Stimulated activated CD8-positive, alpha-beta memory T cell treated with anti-CD3 and anti-CD28 coated beads, Interleukin-4, amount 100 ng/mL, for 1 hour (primary cell): ENCODE results near the gene FCN1.

Experiments used
- DNase-seq, 2 donors: peaks; one replicate each; pipeline ENCODE4 v3.0.0-alpha.2; 2020; ENCODE audit warnings: low read depth in 2 of 2, low spot score in 1 of 2

The FCN1 gene

DNA sequence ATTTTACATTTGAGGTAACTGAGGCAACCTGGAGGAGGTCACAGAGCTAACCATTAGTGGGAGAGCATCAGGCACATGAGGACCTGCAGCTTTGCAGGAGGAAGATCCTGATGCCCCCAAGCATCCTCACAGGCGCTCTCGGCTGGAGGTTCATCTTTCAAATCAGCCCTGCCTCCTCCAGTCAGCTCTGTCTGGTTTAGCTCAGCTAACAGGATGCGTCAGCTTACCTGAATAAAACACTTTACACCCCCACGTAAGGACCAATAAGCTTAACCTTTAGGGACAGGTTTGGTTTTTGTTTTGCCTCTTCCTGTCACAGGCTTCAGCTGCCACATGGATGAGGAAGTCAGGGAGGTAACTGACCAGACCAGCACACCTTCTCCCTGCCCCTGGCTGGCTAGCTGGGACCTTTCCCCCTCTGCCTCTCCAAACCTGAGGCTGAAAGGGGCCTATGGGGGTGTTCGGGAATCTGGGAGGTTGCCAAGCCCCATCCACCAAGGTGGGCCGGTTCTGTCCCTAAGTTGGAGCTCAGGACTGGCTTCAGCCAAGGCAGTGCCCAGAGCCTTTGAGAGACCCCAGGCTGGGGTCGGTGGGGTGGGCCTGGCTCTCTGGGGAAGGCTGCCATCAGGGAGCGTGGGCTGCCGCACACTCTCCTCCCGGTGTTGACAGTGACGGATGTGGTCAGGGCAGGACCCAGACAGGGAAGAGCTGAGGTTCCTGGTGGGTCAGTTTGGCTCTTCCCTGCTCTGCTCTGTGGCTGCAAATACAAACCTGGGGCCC is 20.0 kb upstream of the FCN1 start:
- DNase-seq = no peak

DNA sequence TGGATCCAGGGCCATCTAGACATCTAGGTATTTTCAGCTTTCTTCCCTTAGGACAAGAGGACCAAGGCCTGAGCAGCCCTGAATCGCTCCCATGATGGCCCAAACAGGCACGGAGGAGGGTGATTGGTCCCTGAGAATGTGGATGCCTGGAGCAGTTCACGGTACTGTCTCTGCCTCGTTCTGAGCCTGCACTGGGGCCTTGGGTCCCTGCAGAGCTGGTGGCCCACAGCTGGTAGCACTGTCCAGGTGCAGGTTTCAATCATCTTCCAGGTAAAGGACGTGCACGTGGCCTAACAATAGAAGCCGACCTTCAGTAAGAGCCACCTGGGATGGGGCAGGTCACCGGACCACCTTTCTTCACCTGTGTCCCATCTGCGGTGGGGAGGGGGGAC is 19.4 kb upstream of the FCN1 start:
- no peak for DNase-seq

DNA sequence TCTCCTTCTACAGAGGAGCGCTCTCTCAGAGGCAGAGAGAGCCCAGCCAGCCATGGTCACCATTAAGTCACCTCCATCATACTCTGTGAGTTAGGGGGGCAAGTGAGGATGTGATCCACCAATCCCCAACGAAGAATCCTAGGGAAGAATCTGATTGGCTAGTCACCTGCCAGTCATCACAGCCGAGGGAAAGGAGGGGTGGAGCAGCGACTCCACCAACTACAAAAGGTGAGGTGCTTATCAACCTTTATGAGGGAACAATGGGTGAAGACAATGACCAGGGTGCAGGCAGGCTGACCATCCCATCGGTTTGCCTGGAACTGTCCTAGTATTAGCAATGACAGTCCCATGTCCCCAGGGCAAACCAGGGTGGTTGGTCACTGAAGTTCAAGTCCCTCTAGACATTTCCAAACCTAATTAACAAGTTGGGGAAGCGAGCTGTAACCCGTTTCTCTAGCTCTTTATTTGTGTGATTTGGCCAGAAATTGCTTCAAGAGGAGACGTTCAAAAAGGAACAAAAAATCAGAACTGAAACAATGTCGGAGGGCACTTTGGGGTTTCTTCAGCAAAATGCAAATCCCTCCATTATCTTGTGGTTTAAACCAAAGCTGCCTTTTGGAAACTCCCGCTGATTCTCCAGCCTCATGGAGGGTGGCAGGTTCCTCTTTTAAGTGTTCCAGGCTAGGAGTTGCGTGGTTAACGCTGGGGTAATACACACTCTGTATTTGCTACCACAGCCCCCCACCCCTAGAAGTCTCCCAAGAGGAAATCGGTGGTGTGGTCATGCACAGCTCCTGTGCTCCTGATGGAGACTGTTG is 18.8 kb upstream of the FCN1 start:
- DNase-seq = no peak

DNA sequence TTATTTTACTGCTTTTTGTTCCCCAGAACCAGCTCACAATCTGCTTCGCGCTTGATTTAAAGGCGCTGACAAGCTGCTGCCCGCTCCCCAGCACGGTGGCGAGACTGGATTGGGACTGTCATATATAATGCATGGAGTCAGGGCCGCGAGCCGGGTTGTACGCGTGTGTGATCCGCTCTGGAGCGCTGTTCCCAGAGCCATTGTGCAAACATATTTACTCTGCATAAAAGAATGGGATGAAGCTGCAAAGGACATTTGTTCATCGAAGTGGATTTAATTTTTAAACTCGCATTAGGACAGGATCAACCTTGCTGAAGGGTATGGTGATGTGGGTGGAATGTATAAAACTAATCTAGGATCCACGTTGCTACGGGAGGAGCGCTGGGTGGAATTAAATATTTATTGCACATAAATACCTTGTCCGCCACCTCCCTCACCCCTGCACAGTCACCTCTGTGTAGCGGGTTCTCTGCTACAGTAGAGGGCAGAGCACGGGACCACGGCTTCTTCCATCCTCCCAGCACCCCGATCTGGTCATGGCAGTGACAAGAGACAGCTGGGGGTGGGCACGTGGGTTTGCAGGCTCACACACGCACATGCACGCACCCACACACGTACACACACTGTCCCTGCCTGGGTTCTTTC is 18.1 kb upstream of the FCN1 start:
- no peak for DNase-seq

DNA sequence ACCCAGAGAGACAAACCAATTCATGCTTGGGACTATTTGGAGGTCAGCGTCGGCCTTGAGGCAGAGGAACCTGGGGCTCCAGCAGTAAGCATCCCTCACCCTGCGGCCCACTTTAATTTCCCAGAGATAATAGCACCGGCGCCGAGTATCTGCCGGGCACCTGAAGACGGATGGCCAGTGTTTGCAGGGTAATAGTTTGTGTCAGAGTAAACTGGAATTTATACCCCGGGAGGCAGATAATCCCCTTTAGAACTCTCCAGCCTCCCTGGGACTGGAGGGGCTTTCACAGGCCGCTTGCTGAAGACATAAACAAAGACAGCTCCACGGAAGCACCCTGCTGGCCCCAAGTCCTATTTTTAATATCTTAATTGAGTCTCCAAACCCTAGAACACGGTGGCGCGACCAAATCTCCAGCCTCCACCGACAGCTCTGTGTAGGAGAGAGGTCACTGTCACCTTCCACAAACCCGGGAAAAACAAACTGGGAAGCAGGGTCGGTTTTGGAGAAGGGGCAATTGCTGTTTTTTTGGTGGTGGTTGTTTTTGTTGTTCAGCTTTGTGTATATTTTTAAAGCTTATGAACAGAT is 17.4 kb upstream of the FCN1 start:
- no peak for DNase-seq

DNA sequence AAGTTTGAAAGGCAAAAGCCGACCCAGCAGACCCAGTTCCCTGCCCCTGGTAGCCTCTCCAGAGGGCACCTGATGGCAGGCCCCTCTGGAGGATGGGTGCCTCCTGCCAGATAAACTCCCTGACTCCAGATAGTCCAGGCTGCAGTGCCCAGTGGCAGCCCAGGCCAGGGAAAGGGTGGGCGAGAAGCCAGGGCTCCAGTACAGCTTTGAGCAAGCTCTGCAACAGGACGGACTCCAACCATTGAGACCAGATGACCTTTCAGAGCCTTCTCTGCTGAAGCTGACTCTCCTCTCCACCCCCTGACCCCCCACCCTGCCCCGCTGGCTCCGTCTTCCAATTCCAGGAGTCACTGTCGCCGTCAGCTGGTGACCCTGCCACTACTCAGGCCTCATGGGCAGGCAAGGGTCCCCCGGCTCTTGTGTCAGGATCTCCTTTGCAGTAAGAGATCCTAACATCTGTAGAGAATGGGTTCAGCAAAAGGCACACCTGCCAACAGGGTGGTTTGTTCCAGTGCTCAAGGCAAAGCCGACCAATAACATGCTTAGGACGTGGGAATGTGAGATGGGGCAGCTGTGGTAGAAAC is 15.5 kb upstream of the FCN1 start:
- DNase-seq = no peak

DNA sequence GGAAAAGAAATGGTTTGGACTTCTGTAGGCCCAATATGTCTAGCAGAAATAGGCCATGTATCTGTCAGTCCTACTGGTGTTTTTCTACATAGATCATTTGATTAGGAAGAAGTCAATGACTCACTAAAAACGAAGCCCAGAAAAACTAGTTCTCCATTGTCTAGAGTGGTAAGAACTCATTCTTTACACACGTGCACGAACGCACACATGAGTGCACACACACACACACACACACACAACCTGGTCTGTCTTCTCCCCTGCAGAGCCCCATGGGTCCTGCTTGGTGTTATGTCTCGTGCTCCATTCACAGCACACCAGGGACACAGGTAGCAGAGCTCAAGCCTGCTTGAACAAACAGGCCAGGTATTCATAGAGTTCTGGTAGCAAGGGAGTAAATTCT is 14.9 kb upstream of the FCN1 start:
- DNase-seq = no peak

DNA sequence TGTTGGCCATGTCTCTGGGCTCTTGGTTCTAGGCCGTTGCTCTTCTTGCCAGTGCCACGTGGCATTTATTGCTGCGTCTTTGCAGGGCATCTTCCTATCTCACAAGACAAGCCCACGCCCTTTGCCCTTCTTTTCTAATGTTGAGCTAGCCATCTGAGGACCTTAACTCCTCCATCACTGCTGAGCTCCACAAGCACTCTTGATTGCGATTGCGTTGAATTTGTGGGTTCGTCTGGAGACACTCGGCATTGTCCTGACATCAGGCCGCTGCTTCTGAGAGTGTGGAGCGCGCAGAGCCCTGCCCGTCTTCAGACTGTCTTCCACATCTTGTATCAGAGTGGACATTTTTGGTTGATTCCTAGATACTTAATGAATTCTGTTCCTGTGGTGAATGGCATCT is 14.5 kb upstream of the FCN1 start:
- no peak for DNase-seq

DNA sequence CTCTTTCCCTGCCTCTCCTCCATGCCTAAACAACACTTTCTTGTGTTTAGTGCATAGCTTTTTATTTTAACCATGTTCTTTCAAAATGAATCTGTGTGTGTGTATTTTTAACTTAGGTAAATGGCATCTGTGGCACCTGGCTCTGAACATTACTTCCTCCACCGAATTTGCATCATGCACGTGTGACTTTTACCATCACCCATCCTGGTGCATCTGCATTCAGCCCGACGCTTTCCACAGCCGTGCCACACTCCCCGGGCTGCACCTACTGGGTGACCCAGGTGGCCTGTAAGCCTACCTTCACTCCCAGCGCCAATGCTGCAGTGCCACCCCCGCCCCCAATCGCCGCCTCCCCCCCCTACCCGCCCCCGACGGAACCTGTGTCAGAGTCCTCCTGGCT is 12.7 kb upstream of the FCN1 start:
- DNase-seq = no peak

DNA sequence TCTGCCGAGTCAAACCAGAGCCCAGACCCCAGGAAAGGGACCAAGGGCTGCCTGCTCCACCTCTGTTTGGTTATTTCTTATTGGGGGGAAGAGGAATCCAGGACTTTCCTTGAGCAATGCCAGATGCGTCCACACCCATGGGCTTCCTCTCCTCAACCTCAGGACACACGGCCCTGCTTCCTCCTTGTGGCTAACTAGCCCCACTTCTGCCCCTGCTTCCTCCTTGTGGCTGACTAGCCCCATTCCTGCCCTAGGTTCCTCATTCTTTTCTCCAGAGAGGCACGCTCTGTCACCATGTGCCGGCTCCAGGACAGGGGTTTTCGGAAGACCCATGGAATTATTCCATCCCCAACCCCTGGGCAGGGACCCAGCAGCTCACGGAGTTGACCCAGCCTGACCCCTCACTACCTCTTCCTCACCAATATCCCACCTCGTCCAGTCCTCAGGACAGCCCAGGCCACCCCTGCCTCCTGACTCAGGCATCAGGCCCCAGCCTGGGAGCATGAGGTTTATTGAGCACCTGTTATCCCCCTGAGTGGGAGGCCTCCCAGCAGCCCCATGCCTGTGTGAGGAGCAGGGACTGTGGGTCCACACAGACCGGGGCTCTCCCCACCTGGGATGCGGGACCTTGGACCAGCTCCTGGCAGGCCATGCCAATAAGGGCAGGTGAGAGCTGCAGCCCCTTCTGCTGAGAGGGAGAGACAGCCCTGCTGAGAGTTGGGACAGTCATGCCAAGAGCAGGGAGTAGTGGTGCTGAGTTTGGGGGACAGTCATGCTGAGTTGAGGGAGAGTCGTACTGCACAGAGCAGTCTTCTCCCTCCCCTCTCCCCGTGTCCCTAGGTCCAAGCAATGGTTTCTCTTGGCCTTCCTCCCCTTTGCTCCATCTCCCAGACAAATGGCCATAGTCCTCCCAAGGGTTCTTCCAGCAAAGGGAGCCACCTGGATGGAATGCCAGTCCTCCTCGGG is 11.8 kb upstream of the FCN1 start:
- DNase-seq = no peak

DNA sequence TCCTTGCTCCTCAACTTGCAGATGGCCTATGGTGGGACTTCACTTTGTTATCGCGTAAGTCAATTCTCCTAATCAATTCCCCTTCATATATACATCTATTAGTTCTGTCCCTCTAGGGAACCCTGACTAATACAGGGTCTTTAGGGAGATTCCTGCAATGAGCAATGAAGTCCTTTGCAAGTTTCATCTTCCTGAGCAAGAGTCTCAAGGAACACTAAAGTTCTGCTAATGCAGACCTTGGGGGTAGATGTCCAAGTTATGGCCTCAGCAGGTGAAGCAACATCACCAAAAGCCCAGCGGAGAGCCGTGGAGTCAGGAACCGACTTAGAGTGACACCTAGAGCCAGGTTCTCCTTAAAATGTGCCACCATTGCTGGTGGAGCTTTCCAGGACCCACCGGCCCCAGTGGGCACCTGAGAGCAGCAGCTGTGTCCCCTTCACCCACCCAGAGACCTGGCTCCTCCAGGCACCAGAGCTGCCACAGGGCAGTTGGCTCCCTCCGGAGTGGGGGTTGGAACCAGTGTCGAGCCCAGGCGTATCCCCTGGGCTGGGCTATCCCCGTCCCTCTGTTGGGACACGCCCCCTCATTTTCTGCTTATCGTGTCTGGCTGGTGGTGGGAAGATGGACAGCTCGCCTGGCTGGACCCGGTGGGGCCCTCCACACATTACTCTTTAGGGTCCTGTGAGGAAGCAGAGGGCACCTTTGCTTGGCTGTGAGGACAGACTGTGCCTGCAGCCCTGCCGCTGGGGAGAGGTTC is 10.9 kb upstream of the FCN1 start:
- no peak for DNase-seq

DNA sequence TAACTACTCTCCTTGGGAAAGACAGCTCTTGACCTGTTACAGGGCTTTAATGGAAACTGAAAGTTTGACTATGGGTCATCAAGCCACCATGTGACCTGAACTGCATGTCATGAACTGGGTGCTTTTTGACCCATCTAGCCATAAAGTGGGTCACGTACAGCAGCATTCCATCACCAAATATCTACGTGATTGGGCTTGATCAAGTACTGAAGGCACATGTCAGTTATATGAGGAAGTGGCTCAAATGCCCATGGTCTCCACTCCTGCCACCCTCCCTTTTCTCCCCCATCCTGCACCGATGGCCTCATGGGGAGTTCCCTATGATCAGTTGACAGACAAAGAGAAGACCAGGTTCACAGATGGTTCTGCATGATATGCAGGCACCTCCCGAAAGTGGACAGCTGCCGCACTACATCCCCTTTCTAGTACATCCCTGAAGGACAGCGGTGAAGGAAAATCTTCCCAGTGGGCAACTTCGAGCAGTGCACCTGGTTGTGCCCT is 7.3 kb upstream of the FCN1 start:
- DNase-seq = no peak

DNA sequence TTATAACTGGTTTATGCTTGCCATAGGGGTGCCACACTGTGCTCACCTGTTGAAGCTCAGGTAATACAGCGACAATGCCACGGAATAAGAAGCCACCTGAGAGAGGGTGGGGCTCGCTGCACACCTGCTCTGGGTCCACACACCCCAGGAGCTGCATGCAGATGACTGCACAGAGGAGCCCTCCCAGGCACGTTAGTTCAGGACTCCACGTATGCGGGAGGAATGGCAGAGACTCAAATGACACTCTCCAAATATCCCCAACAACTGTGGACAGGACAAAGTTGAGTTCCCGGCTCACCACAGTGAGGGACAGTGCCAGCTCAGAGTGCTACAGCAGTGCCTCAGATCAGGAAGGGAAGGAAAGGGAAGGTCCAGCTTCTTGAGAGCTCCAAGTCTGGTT is 5.8 kb upstream of the FCN1 start:
- DNase-seq = no peak

DNA sequence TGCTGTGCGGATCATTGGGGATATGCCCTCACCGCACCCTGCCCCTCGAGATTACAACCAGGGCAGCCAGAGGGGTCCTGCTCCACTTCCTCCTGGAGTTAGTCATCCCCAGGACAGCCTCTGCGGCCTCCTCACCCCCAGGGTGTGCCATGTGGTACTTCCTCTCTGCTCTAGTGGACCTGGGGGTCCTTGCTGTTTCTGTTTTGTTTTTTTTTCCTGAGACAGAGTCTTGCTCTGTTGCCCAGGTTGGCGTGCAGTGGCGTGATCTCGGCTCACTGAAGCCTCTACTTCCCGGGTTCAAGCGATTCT is 5.2 kb upstream of the FCN1 start:
- DNase-seq = no peak

DNA sequence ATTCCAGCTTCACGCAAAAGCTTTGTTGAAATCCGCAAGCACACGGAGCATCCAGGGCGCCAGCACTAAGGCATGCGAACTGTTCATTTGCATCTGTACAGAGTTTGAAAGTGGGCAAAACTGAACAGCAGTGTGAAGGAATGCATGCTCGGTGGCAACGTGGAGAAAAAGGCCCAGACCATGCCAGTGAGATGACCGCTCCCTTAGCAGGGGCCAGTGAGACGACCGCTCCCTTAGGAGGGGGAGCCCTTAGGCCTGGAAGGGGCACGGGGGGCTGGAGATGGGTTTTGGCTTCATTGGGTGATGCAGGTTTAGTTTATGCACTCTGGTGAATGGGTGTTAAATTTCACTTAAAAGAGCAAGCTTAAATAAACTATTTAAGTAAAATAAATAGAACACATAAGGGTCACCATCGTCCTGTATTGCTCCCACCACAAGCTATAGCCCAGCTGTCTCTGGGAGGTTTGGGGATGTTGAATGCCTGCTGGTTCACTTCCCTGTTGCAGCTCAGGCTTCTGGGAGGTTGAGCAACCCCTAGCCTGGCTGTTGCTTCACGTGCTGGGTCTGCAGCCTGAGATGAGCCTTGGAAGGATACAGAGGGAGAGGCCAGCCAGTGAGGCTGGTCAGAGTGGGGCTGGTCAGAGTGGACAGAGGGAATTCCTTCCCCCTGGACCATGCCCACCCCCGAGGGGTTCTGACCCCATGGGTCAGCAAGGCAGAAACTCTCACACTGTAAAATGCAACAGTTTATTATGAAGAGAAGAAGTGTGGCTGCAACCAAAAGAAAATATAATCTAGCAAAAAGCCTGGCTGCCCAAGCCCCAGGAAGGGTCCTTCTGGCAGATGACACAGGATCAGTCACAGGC is 4.6 kb upstream of the FCN1 start:
- DNase-seq = no peak

DNA sequence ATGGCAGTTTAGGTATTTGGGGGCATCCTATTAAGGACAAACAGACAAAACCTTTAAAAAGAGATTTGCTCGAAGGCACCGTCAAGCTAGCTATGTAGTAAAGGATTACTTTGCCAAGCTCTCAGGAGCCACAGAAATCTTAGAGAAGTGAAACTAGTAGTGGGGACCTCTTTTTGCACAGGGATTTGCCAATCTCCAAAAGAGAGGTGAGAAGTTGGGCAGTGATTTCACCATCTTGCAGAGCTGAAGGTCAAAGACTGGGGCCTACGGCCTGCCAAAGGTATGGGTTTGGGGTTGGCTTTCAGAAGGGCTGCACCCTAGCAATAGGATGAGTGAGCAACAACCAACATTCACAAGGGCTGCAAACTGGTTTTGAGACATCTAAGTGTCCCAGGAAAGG is 1.6 kb upstream of the FCN1 start:
- no peak for DNase-seq

DNA sequence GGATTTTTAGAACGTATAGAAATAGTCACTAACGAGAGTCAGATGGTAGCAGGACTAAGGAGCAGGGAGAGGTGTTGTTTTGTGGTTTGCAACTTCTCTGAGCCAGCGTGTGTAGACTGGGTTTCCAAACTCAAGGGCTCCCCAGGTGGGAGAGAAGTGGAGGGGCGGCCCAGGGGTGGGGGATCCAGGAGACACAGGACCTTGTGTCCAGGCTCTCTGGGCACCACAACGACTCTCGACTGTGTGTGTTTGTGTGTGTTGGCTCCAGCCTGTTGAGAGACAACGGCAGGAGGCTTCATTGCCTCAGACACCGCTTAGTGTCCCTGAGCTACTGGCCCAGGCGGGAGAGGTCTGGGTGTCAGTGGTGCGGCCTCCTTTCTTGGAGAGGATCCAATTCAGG is 934 bp upstream of the FCN1 start:
- no peak for DNase-seq

DNA sequence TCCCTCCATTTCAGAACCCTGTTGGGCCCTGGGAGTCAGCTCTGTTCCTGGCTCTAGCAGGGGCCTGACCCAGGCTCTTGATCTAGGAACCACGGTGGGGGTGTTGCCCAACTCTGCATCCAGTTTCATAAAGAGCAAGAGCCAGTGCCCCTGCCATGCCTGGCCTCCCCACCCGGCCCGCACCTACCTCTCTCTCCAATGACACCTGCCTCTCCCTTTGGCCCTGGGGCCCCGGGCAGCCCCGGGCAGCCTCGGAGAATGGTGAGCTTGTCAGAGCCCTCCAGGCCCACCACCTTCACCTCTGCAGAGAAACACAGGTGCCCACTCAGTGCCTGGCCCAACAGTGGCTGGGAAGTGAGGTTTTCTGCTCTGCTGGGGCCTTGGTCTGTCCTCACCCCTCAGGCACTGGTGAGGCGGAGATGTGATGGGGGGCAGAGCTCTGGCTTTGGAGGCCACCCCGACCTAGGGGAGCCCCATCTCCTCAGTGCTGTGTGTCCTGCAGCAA is 1.5 kb downstream of the FCN1 start:
- DNase-seq = no peak
